ENCODE results near the gene AGO1.

GRCh38 chr1:35894656-35895055 is 11.6 kb downstream of the AGO1 start:
- TF ChIP-seq POLR2A (IDR thresholded peaks at IDR 0.05; ENCODE audit: borderline replicate concordance, extremely low read depth, insufficient read depth, insufficient read length) = no peak
- TF ChIP-seq ZNF274 (IDR thresholded peaks at IDR 0.05; ENCODE audit: low read depth, low read length) = no peak
- no peak for TF ChIP-seq RAD21 (IDR thresholded peaks at IDR 0.05; ENCODE audit: low read depth)
- TF ChIP-seq CTCF (IDR thresholded peaks at IDR 0.05 in 2 of 3, conservative IDR thresholded peaks at IDR 0.05 in 1 of 3; ENCODE audit: borderline replicate concordance in 1 of 3, insufficient read depth in 1 of 3, low read depth in 2 of 3, low read length in 2 of 3) = no peak
- TF ChIP-seq FOSL1 (IDR thresholded peaks at IDR 0.05; ENCODE audit: low read depth) = no peak
- TF ChIP-seq EZH2 (IDR thresholded peaks at IDR 0.05) = no peak
- no peak for TF ChIP-seq TCF7L2 (IDR thresholded peaks at IDR 0.05; ENCODE audit: borderline replicate concordance, extremely low read depth, insufficient read depth, insufficient read length)
- TF ChIP-seq MAX (IDR thresholded peaks at IDR 0.05) = no peak
- no peak for TF ChIP-seq REST (IDR thresholded peaks at IDR 0.05; ENCODE audit: low read depth)
- no peak for TF ChIP-seq CEBPB (IDR thresholded peaks at IDR 0.05; ENCODE audit: low read depth)

All from HCT116 (cell line).